Lower leg skin (tissue), 3 donors: ENCODE measurements around the gene KIF4B.

Source experiments
- CTCF ChIP-seq, 3 donors: fragments of 450-650 bp; IDR thresholded peaks; one replicate each; pipeline ENCODE4 v1.5.1; 2016; ENCODE audit warnings: antibody characterized with exemption in 3 of 3, mild to moderate bottlenecking in 3 of 3, moderate library complexity in 2 of 3
- POLR2A ChIP-seq, 2 donors: fragments of 450-650 bp; IDR thresholded peaks; one replicate each; pipeline ENCODE4 v1.6.1; 2016 to 2017; ENCODE audit warnings: antibody characterized with exemption in 2 of 2, mild to moderate bottlenecking in 1 of 2, moderate library complexity in 1 of 2

DNA sequence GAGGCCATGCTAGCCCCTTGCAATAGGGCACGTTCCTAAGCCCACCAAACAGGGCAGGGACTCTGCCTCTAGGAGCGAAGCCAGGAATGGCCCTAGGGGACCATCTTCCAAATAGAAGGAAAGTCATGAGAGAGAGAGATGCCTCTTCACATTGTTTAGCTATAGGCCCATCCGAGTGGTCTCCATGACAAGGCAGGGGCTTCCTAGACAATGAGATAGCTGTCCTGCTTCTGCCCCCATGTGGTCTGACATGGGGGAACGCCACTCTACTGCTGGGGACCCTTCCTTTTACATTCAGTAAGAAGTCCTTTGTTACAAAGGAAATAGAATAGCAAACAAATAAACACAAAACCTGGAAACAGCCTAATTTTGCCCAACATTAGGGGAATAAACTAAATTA, 17.9 kb upstream of the KIF4B start:
- TF ChIP-seq CTCF (IDR thresholded peaks at IDR 0.05), result no peak
- TF ChIP-seq POLR2A (IDR thresholded peaks at IDR 0.05), result no peak
